ENCODE measurements around the gene COPE.

Gene COPE

GRCh38 chr19:18919086-18919899, at the start of gene COPE, which contains the start of gene DDX49:
COPE (minus strand) TSS chr19:18919387; CDS start chr19:18919348, 39 bp downstream.
DDX49 (plus strand) TSS chr19:18919715; CDS start chr19:18919742, 27 bp downstream.
- H3K4me3 ChIP-seq (ENCODE audit: low read depth, low read length), result peak within 1 kb of the TSS; percentile 93
- no peak for TF ChIP-seq CTCF (IDR thresholded peaks at IDR 0.05; ENCODE audit: low read depth, low read length)

GRCh38 chr19:18967358-18968146, 48.4 kb upstream of the COPE start:
- no peak overlapping the region for H3K4me3 ChIP-seq (ENCODE audit: low read depth, low read length)
- no peak for TF ChIP-seq CTCF (IDR thresholded peaks at IDR 0.05; ENCODE audit: low read depth, low read length)

GRCh38 chr19:18966307-18966706, 47.1 kb upstream of the COPE start:
- no peak for TF ChIP-seq CTCF (IDR thresholded peaks at IDR 0.05; ENCODE audit: low read depth, low read length)
- H3K4me3 ChIP-seq (ENCODE audit: low read depth, low read length), result no peak overlapping the region

- no peak for TF ChIP-seq CTCF (IDR thresholded peaks at IDR 0.05; ENCODE audit: low read depth, low read length)
These were observed 44.9 kb upstream of the COPE start for GRCh38 chr19:18964121-18964520.

GRCh38 chr19:18961767-18962620, 42.8 kb upstream of the COPE start:
- H3K4me3 ChIP-seq (ENCODE audit: low read depth, low read length), result no peak overlapping the region
- no peak for TF ChIP-seq CTCF (IDR thresholded peaks at IDR 0.05; ENCODE audit: low read depth, low read length)

More at GRCh38 chr19:18964121-18964520, 44.9 kb upstream of the COPE start:
- no peak overlapping the region for H3K4me3 ChIP-seq (ENCODE audit: low read depth, low read length)

GRCh38 chr19:18960370-18960769, 41.2 kb upstream of the COPE start:
- H3K4me3 ChIP-seq (ENCODE audit: low read depth, low read length), result no peak overlapping the region
- TF ChIP-seq CTCF (IDR thresholded peaks at IDR 0.05; ENCODE audit: low read depth, low read length), result no peak

Data from WI38 (cell line).